HepG2 (cell line): ENCODE data around the gene MLYCD. TPM values are rescaled to one million over a fixed set of nuclear protein-coding genes. Genes with fewer than 3 reads are reported as not detected.

Experiments used
- ADNP ChIP-seq: sonication (generic); formaldehyde crosslinking; IDR thresholded peaks from 2 replicates; pipeline ENCODE4 v1.4.0; 2020; ENCODE audit warnings: missing genetic modification reagents
- ATF7 ChIP-seq, 2 experiments: fragments of 450-650 bp in 1 of 2; sonication (generic) in 1 of 2; formaldehyde crosslinking in 1 of 2; IDR thresholded peaks; 2 replicates each; pipeline versions ENCODE4 v1.4.0 to v1.6.1; 2016 to 2020; ENCODE audit warnings: antibody characterized with exemption in 1 of 2, mild to moderate bottlenecking in 1 of 2, missing genetic modification reagents in 1 of 2
- CBX2 ChIP-seq, 2 experiments: fragments of 200-600 bp in 1 of 2; sonication (generic); formaldehyde crosslinking in 1 of 2; IDR thresholded peaks; 2 replicates each; pipeline versions ENCODE4 v1.7.0 to v1.8.1; 2018 to 2022; ENCODE audit warnings: low read depth in 2 of 2, low read length in 1 of 2, mild to moderate bottlenecking in 1 of 2, missing genetic modification reagents in 1 of 2
- ESRRA ChIP-seq: sonication (generic); formaldehyde crosslinking; IDR thresholded peaks from 2 replicates; pipeline ENCODE4 v1.5.1; 2020; ENCODE audit warnings: mild to moderate bottlenecking, low read depth, missing genetic modification reagents
- HMG20B ChIP-seq: conservative IDR thresholded peaks from 2 replicates; pipeline ENCODE4 v1.6.1; 2016; ENCODE audit warnings: missing genetic modification reagents, missing compliant biosample characterization
- IRF2 ChIP-seq: IDR thresholded peaks from 2 replicates; pipeline ENCODE4 v1.6.1; 2018; ENCODE audit warnings: missing genetic modification reagents, missing compliant biosample characterization
- ISL2 ChIP-seq: sonication (generic); formaldehyde crosslinking; IDR thresholded peaks from 2 replicates; pipeline ENCODE4 v1.5.0; 2020; ENCODE audit warnings: missing genetic modification reagents
- JUNB ChIP-seq: sonication (generic); formaldehyde crosslinking; IDR thresholded peaks from 2 replicates; pipeline ENCODE4 v1.8.0; 2022; ENCODE audit warnings: missing genetic modification reagents, mild to moderate bottlenecking, borderline replicate concordance
- KLF11 ChIP-seq: IDR thresholded peaks from 2 replicates; pipeline ENCODE4 v1.6.1; 2016; ENCODE audit warnings: missing compliant biosample characterization
- MAFF ChIP-seq: IDR thresholded peaks from 2 replicates; pipeline ENCODE4 v1.6.1; 2011; ENCODE audit warnings: low read depth, low read length, improper control_type of control experiment
- MNT ChIP-seq: fragments of 450-650 bp; IDR thresholded peaks from 2 replicates; pipeline ENCODE4 v1.6.1; 2016
- NR2F2 ChIP-seq: IDR thresholded peaks from 2 replicates; pipeline ENCODE4 v1.6.1; 2012; ENCODE audit warnings: low read depth, inconsistent platforms, borderline replicate concordance
- PHB2 ChIP-seq: fragments of 450-650 bp; IDR thresholded peaks from 2 replicates; pipeline ENCODE4 v1.6.1; 2018; ENCODE audit not compliant: partially characterized antibody
- SNRNP70 ChIP-seq: fragments of 200-400 bp; formaldehyde crosslinking; IDR thresholded peaks from 2 replicates; pipeline ENCODE4 v1.6.1; 2017; ENCODE audit warnings: mild to moderate bottlenecking, low read depth, low read length, moderate library complexity
- ZNF567 ChIP-seq: sonication (generic); formaldehyde crosslinking; IDR thresholded peaks from 2 replicates; pipeline ENCODE4 v1.8.1; 2023; ENCODE audit warnings: mild to moderate bottlenecking, missing genetic modification reagents, borderline replicate concordance
- ZNF704 ChIP-seq: sonication (generic); formaldehyde crosslinking; IDR thresholded peaks from 2 replicates; pipeline ENCODE4 v1.8.1; 2023; ENCODE audit warnings: mild to moderate bottlenecking, inconsistent platforms, moderate library complexity, missing genetic modification reagents, borderline replicate concordance
- ZNF749 ChIP-seq: sonication (generic); formaldehyde crosslinking; IDR thresholded peaks from 2 replicates; pipeline ENCODE4 v1.8.0; 2022; ENCODE audit warnings: mild to moderate bottlenecking, missing genetic modification reagents, moderate library complexity, borderline replicate concordance
- ZNF792 ChIP-seq: IDR thresholded peaks from 2 replicates; pipeline ENCODE4 v1.6.1; 2016
- polyA plus RNA-seq, 8 experiments: library from polyadenylated mRNA; depleted of rRNA in 3 of 8; stranded (reverse) in 7 of 8; unstranded in 1 of 8; fragments of >200 nt; fragmentation: Illumina TruSeq in 4 of 8; extraction: Trizol in 4 of 8; gene quantifications; 2 replicates each; pipeline versions ENCODE4 v1.2.1 to v1.2.3, GENCODE V29; 2011 to 2016; ENCODE audit warnings: low read depth in 4 of 8, missing spikeins in 1 of 8, mixed read lengths in 1 of 8; ENCODE audit not compliant: insufficient read depth in 1 of 8
- total RNA-seq, 5 experiments: library from RNA; depleted of rRNA; stranded (reverse); fragments of >200 nt; fragmentation: Illumina TruSeq; extraction: Trizol; gene quantifications; 2 replicates each; pipeline ENCODE4 v1.2.3, GENCODE V29; 2016; ENCODE audit warnings: low read depth in 1 of 5
- TF ChIP-seq, protein P1 (sequence below): sonication (generic); formaldehyde crosslinking; IDR thresholded peaks from 2 replicates; pipeline ENCODE4 v1.4.0; 2020; ENCODE audit warnings: mild to moderate bottlenecking, missing genetic modification reagents
- TF ChIP-seq, protein P2 (sequence below): sonication (generic); formaldehyde crosslinking; IDR thresholded peaks from 2 replicates; pipeline ENCODE4 v1.9.0; 2021; ENCODE audit warnings: missing genetic modification reagents, borderline replicate concordance
- TF ChIP-seq, protein P3 (sequence below): sonication (generic); formaldehyde crosslinking; IDR thresholded peaks from 2 replicates; pipeline ENCODE4 v1.4.0; 2020; ENCODE audit warnings: missing genetic modification reagents; ENCODE audit errors: not compliant biosample characterization

The MLYCD gene
- total and polyA plus RNA-seq, 2 of the 13 experiments (the other 11 are each of a cell fraction or from before 2014, with no cell fraction given) = 1.8 to 4.0 TPM

- TF ChIP-seq HMG20B (no peak), CBX2 (IDR thresholded peaks at IDR 0.05; ENCODE audit: low read depth, low read length) (no peak), CBX2 (CRISPR knock-in tag; IDR thresholded peaks at IDR 0.05; ENCODE audit: low read depth) (0 out of 2 replicates have a peak, but pooled peaks have one; percentile 74), ATF7 (IDR thresholded peaks at IDR 0.05) (no peak), ATF7 (CRISPR knock-in tag; IDR thresholded peaks at IDR 0.05) (no peak), ADNP (no peak), ESRRA (CRISPR knock-in tag) (peak; percentile 40; the same call in 1 of the 2 replicates), SNRNP70 (no peak), ZNF749 (CRISPR knock-in tag) (no peak), NR2F2 (0 out of 2 replicates have a peak, but pooled peaks have one; percentile 41), ISL2 (CRISPR knock-in tag) (no peak), JUNB (CRISPR knock-in tag) (no peak), PHB2 (no peak), IRF2 (CRISPR knock-in tag) (peak; percentile 51; the same call in 1 of the 2 replicates), MAFF (no peak), ZNF704 (CRISPR knock-in tag) (no peak), ZNF567 (CRISPR knock-in tag) (peak; percentile 56; the same call in 1 of the 2 replicates), ZNF792 (CRISPR knock-in tag) (no peak), MNT (no peak), KLF11 (CRISPR knock-in tag) (no peak)
- TF ChIP-seq, protein P1, sequence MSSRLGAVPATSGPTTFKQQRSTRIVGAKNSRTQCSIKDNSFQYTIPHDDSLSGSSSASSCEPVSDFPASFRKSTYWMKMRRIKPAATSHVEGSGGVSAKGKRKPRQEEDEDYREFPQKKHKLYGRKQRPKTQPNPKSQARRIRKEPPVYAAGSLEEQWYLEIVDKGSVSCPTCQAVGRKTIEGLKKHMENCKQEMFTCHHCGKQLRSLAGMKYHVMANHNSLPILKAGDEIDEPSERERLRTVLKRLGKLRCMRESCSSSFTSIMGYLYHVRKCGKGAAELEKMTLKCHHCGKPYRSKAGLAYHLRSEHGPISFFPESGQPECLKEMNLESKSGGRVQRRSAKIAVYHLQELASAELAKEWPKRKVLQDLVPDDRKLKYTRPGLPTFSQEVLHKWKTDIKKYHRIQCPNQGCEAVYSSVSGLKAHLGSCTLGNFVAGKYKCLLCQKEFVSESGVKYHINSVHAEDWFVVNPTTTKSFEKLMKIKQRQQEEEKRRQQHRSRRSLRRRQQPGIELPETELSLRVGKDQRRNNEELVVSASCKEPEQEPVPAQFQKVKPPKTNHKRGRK (CRISPR knock-in tag) = no peak
- TF ChIP-seq, protein P2, sequence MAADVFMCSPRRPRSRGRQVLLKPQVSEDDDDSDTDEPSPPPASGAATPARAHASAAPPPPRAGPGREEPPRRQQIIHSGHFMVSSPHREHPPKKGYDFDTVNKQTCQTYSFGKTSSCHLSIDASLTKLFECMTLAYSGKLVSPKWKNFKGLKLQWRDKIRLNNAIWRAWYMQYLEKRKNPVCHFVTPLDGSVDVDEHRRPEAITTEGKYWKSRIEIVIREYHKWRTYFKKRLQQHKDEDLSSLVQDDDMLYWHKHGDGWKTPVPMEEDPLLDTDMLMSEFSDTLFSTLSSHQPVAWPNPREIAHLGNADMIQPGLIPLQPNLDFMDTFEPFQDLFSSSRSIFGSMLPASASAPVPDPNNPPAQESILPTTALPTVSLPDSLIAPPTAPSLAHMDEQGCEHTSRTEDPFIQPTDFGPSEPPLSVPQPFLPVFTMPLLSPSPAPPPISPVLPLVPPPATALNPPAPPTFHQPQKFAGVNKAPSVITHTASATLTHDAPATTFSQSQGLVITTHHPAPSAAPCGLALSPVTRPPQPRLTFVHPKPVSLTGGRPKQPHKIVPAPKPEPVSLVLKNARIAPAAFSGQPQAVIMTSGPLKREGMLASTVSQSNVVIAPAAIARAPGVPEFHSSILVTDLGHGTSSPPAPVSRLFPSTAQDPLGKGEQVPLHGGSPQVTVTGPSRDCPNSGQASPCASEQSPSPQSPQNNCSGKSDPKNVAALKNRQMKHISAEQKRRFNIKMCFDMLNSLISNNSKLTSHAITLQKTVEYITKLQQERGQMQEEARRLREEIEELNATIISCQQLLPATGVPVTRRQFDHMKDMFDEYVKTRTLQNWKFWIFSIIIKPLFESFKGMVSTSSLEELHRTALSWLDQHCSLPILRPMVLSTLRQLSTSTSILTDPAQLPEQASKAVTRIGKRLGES (CRISPR knock-in tag) = no peak
- TF ChIP-seq, protein P3, sequence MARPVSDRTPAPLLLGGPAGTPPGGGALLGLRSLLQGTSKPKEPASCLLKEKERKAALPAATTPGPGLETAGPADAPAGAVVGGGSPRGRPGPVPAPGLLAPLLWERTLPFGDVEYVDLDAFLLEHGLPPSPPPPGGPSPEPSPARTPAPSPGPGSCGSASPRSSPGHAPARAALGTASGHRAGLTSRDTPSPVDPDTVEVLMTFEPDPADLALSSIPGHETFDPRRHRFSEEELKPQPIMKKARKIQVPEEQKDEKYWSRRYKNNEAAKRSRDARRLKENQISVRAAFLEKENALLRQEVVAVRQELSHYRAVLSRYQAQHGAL (CRISPR knock-in tag) = no peak
Observed at GRCh38 chr16:83946781-83947566, 48.1 kb downstream of the MLYCD start (continued).
